IMR-90 (cell line): ENCODE results near the gene ZNF579. TPM values are rescaled to one million over a fixed set of nuclear protein-coding genes. Genes with fewer than 3 reads are reported as not detected.

Experiments used
- ATAC-seq: fragments of 200-7000 bp; cut with Tn5 transposase; 2 replicates; pipeline ENCODE4 v1.9.1; 2020; ENCODE audit warnings: low read depth, mild to moderate bottlenecking, moderate library complexity
- BruUV-seq: library from RNA; stranded (reverse); fragments of 400-500 nt; replicated peaks from 2 replicates; lab custom pipeline; 2021; lab: Mats Ljungman, UMichigan
- CTCF ChIA-PET: fragments of 300-600 bp; formaldehyde crosslinking; extraction: SDS; loops from one replicate; lab custom pipeline; 2021; ENCODE audit warnings: antibody characterized with exemption; lab: Yijun Ruan, JAX
- POLR2A ChIA-PET: fragments of 300-600 bp; sonication (Branson Sonifier 250); formaldehyde crosslinking; loops from one replicate; lab custom pipeline; 2022; ENCODE audit warnings: antibody characterized with exemption; ENCODE audit not compliant: unreplicated experiment; lab: Charles Lee
- DNase-seq: peaks from one replicate; pipeline ENCODE4 v3.0.0; 2013
- H2AFZ ChIP-seq: replicated peaks from 2 replicates; pipeline ENCODE3; 2013; ENCODE audit warnings: low read length, mild to moderate bottlenecking; ENCODE audit not compliant: poor library complexity
- H2AK5ac ChIP-seq: 2 replicates; pipeline ENCODE4 v1.6.1; 2013; ENCODE audit warnings: low read depth, low read length, inconsistent platforms
- H2AK9ac ChIP-seq: replicated peaks from 2 replicates; pipeline ENCODE3; 2013; ENCODE audit warnings: mild to moderate bottlenecking, low read depth, low read length, moderate library complexity; ENCODE audit not compliant: poor library complexity
- H2BK120ac ChIP-seq: 2 replicates; pipeline ENCODE4 v1.6.1; 2013; ENCODE audit warnings: low read depth, low read length, inconsistent platforms
- H2BK15ac ChIP-seq: 3 replicates; pipeline ENCODE4 v1.6.1; 2013; ENCODE audit warnings: low read depth, low read length, inconsistent platforms
- H2BK20ac ChIP-seq: 2 replicates; pipeline ENCODE4 v1.6.1; 2013; ENCODE audit warnings: low read depth, mild to moderate bottlenecking, inconsistent platforms, low read length, moderate library complexity
- H2BK5ac ChIP-seq: 2 replicates; pipeline ENCODE4 v1.6.1; 2013; ENCODE audit warnings: mild to moderate bottlenecking, low read depth, low read length, inconsistent platforms; ENCODE audit not compliant: poor library complexity, severe bottlenecking
- H3K14ac ChIP-seq: replicated peaks from 2 replicates; pipeline ENCODE4 v1.6.1; 2013; ENCODE audit warnings: low read depth, low read length, inconsistent platforms
- H3K18ac ChIP-seq: 2 replicates; pipeline ENCODE4 v1.6.1; 2013; ENCODE audit warnings: low read depth, low read length, control low read depth
- H3K23ac ChIP-seq: 2 replicates; pipeline ENCODE4 v1.6.1; 2013; ENCODE audit warnings: low read depth, low read length, inconsistent platforms
- H3K27ac ChIP-seq: 2 replicates; pipeline ENCODE4 v1.5.1; 2013; ENCODE audit warnings: mild to moderate bottlenecking, control low read depth, low read length; ENCODE audit not compliant: insufficient read depth
- H3K27me3 ChIP-seq: 2 replicates; pipeline ENCODE4 v1.6.1; 2013; ENCODE audit warnings: low read length; ENCODE audit not compliant: control insufficient read depth, insufficient read depth
- H3K36me3 ChIP-seq: 2 replicates; pipeline ENCODE4 v1.6.1; 2013; ENCODE audit warnings: low read length, mixed read lengths; ENCODE audit not compliant: control insufficient read depth, insufficient read depth
- H3K4ac ChIP-seq: 2 replicates; pipeline ENCODE4 v1.6.1; 2013; ENCODE audit warnings: low read depth, low read length, inconsistent platforms
- H3K4me1 ChIP-seq: 2 replicates; pipeline ENCODE4 v1.6.1; 2013; ENCODE audit warnings: low read length, mixed read lengths; ENCODE audit not compliant: control insufficient read depth, insufficient read depth
- H3K4me2 ChIP-seq: 2 replicates; pipeline ENCODE4 v1.6.1; 2013; ENCODE audit warnings: low read depth, mild to moderate bottlenecking, control low read depth, low read length, moderate library complexity
- H3K4me3 ChIP-seq: 2 replicates; pipeline ENCODE4 v1.5.1; 2013; ENCODE audit warnings: low read depth, mild to moderate bottlenecking, control low read depth, low read length, moderate library complexity; ENCODE audit not compliant: insufficient read depth
- H3K56ac ChIP-seq: 2 replicates; pipeline ENCODE4 v1.6.1; 2013; ENCODE audit warnings: low read length, inconsistent platforms; ENCODE audit not compliant: insufficient read depth; ENCODE audit errors: extremely low read depth
- H3K79me1 ChIP-seq, 2 experiments: 2 replicates each; pipeline ENCODE4 v1.6.1; 2013; ENCODE audit warnings: low read length in 2 of 2, inconsistent platforms in 1 of 2, low read depth in 1 of 2
- H3K9ac ChIP-seq: 2 replicates; pipeline ENCODE4 v1.6.1; 2013; ENCODE audit warnings: low read depth, low read length, control low read depth
- H3K9me1 ChIP-seq: 2 replicates; pipeline ENCODE4 v1.6.1; 2013; ENCODE audit warnings: low read length, inconsistent platforms; ENCODE audit not compliant: insufficient read depth
- H3K9me3 ChIP-seq: 2 replicates; pipeline ENCODE4 v1.6.1; 2013; ENCODE audit warnings: low read length; ENCODE audit not compliant: control insufficient read depth, insufficient read depth
- H4K20me1 ChIP-seq: 2 replicates; pipeline ENCODE4 v1.6.1; 2013; ENCODE audit warnings: low read length, inconsistent platforms; ENCODE audit not compliant: insufficient read depth
- H4K5ac ChIP-seq: 2 replicates; pipeline ENCODE4 v1.6.1; 2013; ENCODE audit warnings: mild to moderate bottlenecking, low read depth, low read length, control low read depth
- H4K8ac ChIP-seq, 2 experiments: 2 replicates each; pipeline ENCODE4 v1.6.1; 2013; ENCODE audit warnings: low read depth in 2 of 2, low read length in 2 of 2, control low read depth in 1 of 2, inconsistent platforms in 1 of 2
- H4K91ac ChIP-seq: 2 replicates; pipeline ENCODE4 v1.6.1; 2013; ENCODE audit warnings: low read depth, low read length, inconsistent platforms; ENCODE audit not compliant: insufficient read depth
- CEBPB ChIP-seq: IDR thresholded peaks from 2 replicates; pipeline ENCODE4 v1.6.1; 2012; ENCODE audit warnings: low read depth, low read length, improper control_type of control experiment
- CHD1 ChIP-seq: IDR thresholded peaks from 2 replicates; pipeline ENCODE4 v1.6.1; 2012; ENCODE audit warnings: low read depth, low read length, improper control_type of control experiment
- CTCF ChIP-seq: conservative IDR thresholded peaks from 2 replicates; pipeline ENCODE4 v1.5.1; 2012; ENCODE audit warnings: mild to moderate bottlenecking, low read depth, low read length, improper control_type of control experiment
- ELK1 ChIP-seq: fragments of 150-350 bp; IDR thresholded peaks from 2 replicates; pipeline ENCODE4 v1.6.1; 2016; ENCODE audit warnings: low read depth, mild to moderate bottlenecking, low read length, moderate library complexity, borderline replicate concordance
- FOS ChIP-seq: fragments of 150-350 bp; IDR thresholded peaks from 2 replicates; pipeline ENCODE4 v1.6.1; 2016; ENCODE audit warnings: low read depth, low read length
- MAFK ChIP-seq: IDR thresholded peaks from 2 replicates; pipeline ENCODE4 v1.6.1; 2012; ENCODE audit warnings: low read depth, low read length, improper control_type of control experiment
- MAZ ChIP-seq: IDR thresholded peaks from 2 replicates; pipeline ENCODE4 v1.6.1; 2012; ENCODE audit warnings: low read depth, mild to moderate bottlenecking, low read length, improper control_type of control experiment, moderate library complexity, borderline replicate concordance
- MXI1 ChIP-seq: IDR thresholded peaks from 2 replicates; pipeline ENCODE4 v1.6.1; 2012; ENCODE audit warnings: low read depth, mild to moderate bottlenecking, low read length, moderate library complexity, borderline replicate concordance
- NFE2L2 ChIP-seq: fragments of 150-350 bp; IDR thresholded peaks from 2 replicates; pipeline ENCODE4 v1.6.1; 2016; ENCODE audit warnings: low read depth, mild to moderate bottlenecking, low read length
- WGBS, 2 experiments: methylation state at CpG; one replicate each; pipeline versions ENCODE4 v1.1.5 to v1.1.7; 2013; ENCODE audit warnings: missing lambda C conversion rate in 2 of 2; ENCODE audit not compliant: insufficient read length in 1 of 2; ENCODE audit errors: extremely low coverage in 2 of 2; 5-methylcytosine and 5-hydroxymethylcytosine counted together
- dilution Hi-C: fragments of 300-500 bp; cut with HindIII; formaldehyde crosslinking; loops from one replicate; pipeline ENCODE4 v1.14.3; 2018; ENCODE audit warnings: low sequenced_read_pairs; ENCODE audit not compliant: unreplicated experiment
- in situ Hi-C: fragments of 300-500 bp; cut with MboI; formaldehyde crosslinking; loops from 3 replicates; pipeline ENCODE4 v1.14.3; 2019; ENCODE audit warnings: low sequenced_read_pairs, inconsistent platforms, mixed read lengths
- intact Hi-C: fragments of 100-400 bp; cut with micrococcal nuclease; formaldehyde crosslinking; loops from 2 replicates; pipeline ENCODE4 v1.10.0; 2022
- polyA plus RNA-seq, 3 experiments: library from polyadenylated mRNA; depleted of rRNA; stranded (reverse); fragments of >200 nt; gene quantifications; 2 replicates each; pipeline ENCODE4 v1.2.3, GENCODE V29; 2012; ENCODE audit warnings: low replicate concordance in 1 of 3
- total RNA-seq: library from RNA; depleted of rRNA; stranded (reverse); fragments of >200 nt; gene quantifications from 2 replicates; pipeline ENCODE4 v1.2.3, GENCODE V29; 2012

Gene ZNF579
- total and polyA plus RNA-seq, 2 of the 4 experiments (the other 2 are of a cell fraction), result 0.54 to 9.0 TPM

GRCh38 chr19:55613930-55614710 lies 33.5 kb upstream of the ZNF579 start:
- CTCF ChIA-PET, result no interaction called here
- no peak overlapping the region for H4K5ac ChIP-seq
- H3K14ac ChIP-seq, result no peak overlapping the region
- dilution Hi-C loops, result no loop called here
- H4K8ac ChIP-seq, result no peak overlapping the region
- peaks cover 30% of the 10 kb centered on the region for H4K20me1 ChIP-seq
- H3K4ac ChIP-seq, result no peak overlapping the region
- peaks cover 44% of the 10 kb centered on the region for H3K36me3 ChIP-seq
- TF ChIP-seq FOS (no peak), CHD1 (no peak), MXI1 (no peak), MAFK (no peak), CTCF (no peak), CEBPB (no peak), MAZ (no peak), NFE2L2 (no peak), ELK1 (no peak)
- peaks cover 13% of the 10 kb centered on the region for H3K9me1 ChIP-seq
- no peak overlapping the region for H3K27ac ChIP-seq
- no peak overlapping the region for H3K9ac ChIP-seq
- ATAC-seq (no peak), DNase-seq (no peak)
- no peak overlapping the region for H2AK5ac ChIP-seq
- 98 to 100% methylated on average over 4 to 41 of the region's 75 CpGs for WGBS, 2 experiments
- no TSS peak for BruUV-seq
- H2AK9ac ChIP-seq, result no peak overlapping the region
- H4K91ac ChIP-seq, result no peak overlapping the region
- in situ Hi-C loops, result no loop called here
- H3K4me1 ChIP-seq, result peaks cover 5% of the 10 kb centered on the region
- no peak overlapping the region for H3K4me3 ChIP-seq
- no peak overlapping the region for H3K23ac ChIP-seq
- no peak overlapping the region for H2BK120ac ChIP-seq
- H3K18ac ChIP-seq, result no peak overlapping the region
- no peak overlapping the region for H2BK20ac ChIP-seq
- POLR2A ChIA-PET, result no interaction called here
- H2AFZ ChIP-seq, result no peak overlapping the region
- peaks cover 5% of the 10 kb centered on the region; the same call in 1 of the 2 replicates for H3K9me3 ChIP-seq
- no peaks in the 10 kb centered on the region for H3K27me3 ChIP-seq
- H3K79me1 ChIP-seq, result peaks cover 35 to 55% of the 10 kb centered on the region in 2 experiments
- H3K4me2 ChIP-seq, result no peak overlapping the region
- intact Hi-C loops, result no loop called here
- H2BK15ac ChIP-seq, result no peak overlapping the region
- H3K56ac ChIP-seq, result no peak overlapping the region
- H2BK5ac ChIP-seq, result no peak overlapping the region
